HFF-Myc (cell line): ENCODE results near the gene C14orf93.

Experiments used
- DNase-seq: peaks from one replicate; pipeline ENCODE4 v3.0.0-alpha.2; 2011; ENCODE audit warnings: low read depth; ENCODE audit errors: extremely low read depth
- H3K4me3 ChIP-seq: replicated peaks from 2 replicates; pipeline ENCODE4 v1.5.1; 2011; ENCODE audit warnings: low read depth, mild to moderate bottlenecking, control low read depth, low read length
- CTCF ChIP-seq: IDR thresholded peaks from 2 replicates; pipeline ENCODE4 v1.5.1; 2012; ENCODE audit warnings: mild to moderate bottlenecking, low read depth, low read length, control low read depth; ENCODE audit errors: missing control alignments

Gene C14orf93

DNA sequence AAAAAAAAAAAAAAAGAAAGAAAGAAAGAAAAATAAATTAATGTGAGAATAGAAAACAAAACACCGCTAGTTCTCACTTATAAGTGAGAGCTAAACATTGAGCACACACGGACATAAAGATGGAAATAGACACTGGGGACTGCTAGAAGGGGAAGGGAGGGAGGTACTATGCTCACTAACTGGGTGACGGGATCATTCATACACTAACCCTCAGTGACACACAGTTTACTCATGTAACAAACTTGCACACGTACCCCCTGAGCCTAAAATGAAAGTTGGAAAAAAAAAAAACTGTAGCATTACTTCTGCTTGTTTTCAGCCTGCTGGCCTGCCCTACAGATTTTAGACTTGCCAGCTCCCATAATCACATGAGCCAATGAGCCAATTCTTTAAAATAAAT, 70.3 kb downstream of the C14orf93 start:
- no peak for TF ChIP-seq CTCF
- no peak for DNase-seq
- no peak overlapping the region for H3K4me3 ChIP-seq
